ENCODE data around the gene LRP1.

Gene LRP1

GRCh38 chr12:57179331-57180086, 51.2 kb downstream of the LRP1 start:
- no peak overlapping the region for H3K4me3 ChIP-seq (ENCODE audit: low read depth, low read length)
- no peaks in the 10 kb centered on the region for H3K27me3 ChIP-seq (ENCODE audit: control insufficient read depth, insufficient read depth, low read length)
- no peaks in the 10 kb centered on the region for H3K4me1 ChIP-seq
- H3K9ac ChIP-seq = no peak overlapping the region
- H2AFZ ChIP-seq = no peak overlapping the region
- H3K79me2 ChIP-seq = no peaks in the 10 kb centered on the region
- H3K36me3 ChIP-seq (ENCODE audit: control insufficient read depth, insufficient read depth, low read length) = no peaks in the 10 kb centered on the region
- no peak for TF ChIP-seq CTCF (IDR thresholded peaks at IDR 0.05)
- no peak overlapping the region for H3K4me2 ChIP-seq (ENCODE audit: low read length)
- H3K9me3 ChIP-seq (ENCODE audit: control insufficient read depth, low read length) = no peaks in the 10 kb centered on the region
- no peak overlapping the region for H3K27ac ChIP-seq

GRCh38 chr12:57180321-57180989, 52.2 kb downstream of the LRP1 start:
- no peak for TF ChIP-seq CTCF (IDR thresholded peaks at IDR 0.05)
- Histone ChIP-seq H3K79me2 (no peaks in the 10 kb centered on the region), H2AFZ (no peak overlapping the region), H3K27ac (no peak overlapping the region), H3K4me1 (no peaks in the 10 kb centered on the region), H3K4me3 (ENCODE audit: low read depth, low read length) (no peak overlapping the region), H3K27me3 (ENCODE audit: control insufficient read depth, insufficient read depth, low read length) (no peaks in the 10 kb centered on the region), H3K4me2 (ENCODE audit: low read length) (no peak overlapping the region), H3K9me3 (ENCODE audit: control insufficient read depth, low read length) (no peaks in the 10 kb centered on the region), H3K9ac (no peak overlapping the region), H3K36me3 (ENCODE audit: control insufficient read depth, insufficient read depth, low read length) (no peaks in the 10 kb centered on the region)

GRCh38 chr12:57181072-57181471, 52.8 kb downstream of the LRP1 start:
- Histone ChIP-seq H3K79me2 (no peaks in the 10 kb centered on the region), H3K9me3 (ENCODE audit: control insufficient read depth, low read length) (no peaks in the 10 kb centered on the region), H2AFZ (no peak overlapping the region), H3K27ac (no peak overlapping the region), H3K9ac (no peak overlapping the region), H3K4me2 (ENCODE audit: low read length) (no peak overlapping the region), H3K4me1 (no peaks in the 10 kb centered on the region), H3K27me3 (ENCODE audit: control insufficient read depth, insufficient read depth, low read length) (no peaks in the 10 kb centered on the region), H3K36me3 (ENCODE audit: control insufficient read depth, insufficient read depth, low read length) (no peaks in the 10 kb centered on the region), H3K4me3 (ENCODE audit: low read depth, low read length) (no peak overlapping the region)
- no peak for TF ChIP-seq CTCF (IDR thresholded peaks at IDR 0.05)

GRCh38 chr12:57181561-57182155, 53.4 kb downstream of the LRP1 start:
- H3K36me3 ChIP-seq (ENCODE audit: control insufficient read depth, insufficient read depth, low read length) = no peaks in the 10 kb centered on the region

More at GRCh38 chr12:57181561-57182155, 53.4 kb downstream of the LRP1 start:
- Histone ChIP-seq H3K4me1 (no peaks in the 10 kb centered on the region), H3K9me3 (ENCODE audit: control insufficient read depth, low read length) (no peaks in the 10 kb centered on the region), H2AFZ (no peak overlapping the region), H3K4me2 (ENCODE audit: low read length) (no peak overlapping the region), H3K79me2 (no peaks in the 10 kb centered on the region), H3K27me3 (ENCODE audit: control insufficient read depth, insufficient read depth, low read length) (no peaks in the 10 kb centered on the region), H3K27ac (no peak overlapping the region), H3K9ac (no peak overlapping the region), H3K4me3 (ENCODE audit: low read depth, low read length) (no peak overlapping the region)
- no peak for TF ChIP-seq CTCF (IDR thresholded peaks at IDR 0.05)

Measured in parathyroid adenoma (tissue), 2 donors.